ENCODE data around the gene NR5A1.

The NR5A1 gene

DNA sequence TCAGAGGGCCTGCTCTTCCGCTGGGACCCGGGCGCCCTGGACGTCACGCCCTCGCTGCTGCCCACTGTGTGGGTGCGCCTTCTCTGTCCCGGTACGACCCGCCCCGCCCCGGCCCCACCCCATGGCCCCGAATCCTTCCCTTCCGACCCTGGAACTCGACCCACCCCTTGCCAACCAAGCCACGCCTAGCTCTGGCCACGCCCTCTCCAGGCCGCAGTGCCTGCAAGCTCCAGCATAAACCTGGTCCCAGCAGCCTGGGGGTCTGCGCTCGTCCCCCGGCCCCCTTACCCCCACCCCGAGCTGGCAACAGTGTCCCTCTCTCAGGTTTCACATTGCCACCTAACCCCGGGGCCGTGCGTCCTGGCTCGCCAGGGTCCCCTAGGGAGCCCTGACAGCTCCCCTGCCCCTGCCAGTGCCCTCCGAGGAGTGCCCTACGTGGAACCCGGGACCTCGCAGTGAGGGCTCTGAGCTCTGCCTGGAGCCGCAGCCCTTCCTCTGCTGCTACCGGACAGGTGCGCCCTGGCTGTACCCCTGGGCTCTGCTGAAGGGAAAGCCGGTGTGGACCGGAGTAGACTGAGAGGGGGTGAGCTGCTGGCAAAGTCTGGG is 53.5 kb downstream of the NR5A1 start:
- Histone ChIP-seq H3K79me2 (ENCODE audit: control insufficient read depth, low read length) (no peaks in the 10 kb centered on the region), H4K20me1 (ENCODE audit: control insufficient read depth, insufficient read depth, low read depth, low read length) (no peaks in the 10 kb centered on the region), H3K9me3 (ENCODE audit: control insufficient read depth, insufficient read depth, low read length) (no peaks in the 10 kb centered on the region), H3K4me2 (ENCODE audit: low read length) (no peak overlapping the region), H3F3A (ENCODE audit: control insufficient read depth, insufficient read depth) (no peaks in the 10 kb centered on the region), H3K27me3 (ENCODE audit: control insufficient read depth, low read length) (no peaks in the 10 kb centered on the region), H3K4me1 (ENCODE audit: control insufficient read depth, low read length) (no peaks in the 10 kb centered on the region), H3K9me2 (replicated peaks; ENCODE audit: control insufficient read depth, low read length) (no peaks in the 10 kb centered on the region), H3K36me3 (ENCODE audit: control insufficient read depth, low read length) (no peaks in the 10 kb centered on the region), H3K4me3 (ENCODE audit: low read length) (no peak overlapping the region), H3K27ac (ENCODE audit: low read depth, low read length) (no peak overlapping the region)
- no peak for TF ChIP-seq EZH2phosphoT487 (IDR thresholded peaks at IDR 0.05; ENCODE audit: borderline replicate concordance, low read length)
- TF ChIP-seq, protein P1, sequence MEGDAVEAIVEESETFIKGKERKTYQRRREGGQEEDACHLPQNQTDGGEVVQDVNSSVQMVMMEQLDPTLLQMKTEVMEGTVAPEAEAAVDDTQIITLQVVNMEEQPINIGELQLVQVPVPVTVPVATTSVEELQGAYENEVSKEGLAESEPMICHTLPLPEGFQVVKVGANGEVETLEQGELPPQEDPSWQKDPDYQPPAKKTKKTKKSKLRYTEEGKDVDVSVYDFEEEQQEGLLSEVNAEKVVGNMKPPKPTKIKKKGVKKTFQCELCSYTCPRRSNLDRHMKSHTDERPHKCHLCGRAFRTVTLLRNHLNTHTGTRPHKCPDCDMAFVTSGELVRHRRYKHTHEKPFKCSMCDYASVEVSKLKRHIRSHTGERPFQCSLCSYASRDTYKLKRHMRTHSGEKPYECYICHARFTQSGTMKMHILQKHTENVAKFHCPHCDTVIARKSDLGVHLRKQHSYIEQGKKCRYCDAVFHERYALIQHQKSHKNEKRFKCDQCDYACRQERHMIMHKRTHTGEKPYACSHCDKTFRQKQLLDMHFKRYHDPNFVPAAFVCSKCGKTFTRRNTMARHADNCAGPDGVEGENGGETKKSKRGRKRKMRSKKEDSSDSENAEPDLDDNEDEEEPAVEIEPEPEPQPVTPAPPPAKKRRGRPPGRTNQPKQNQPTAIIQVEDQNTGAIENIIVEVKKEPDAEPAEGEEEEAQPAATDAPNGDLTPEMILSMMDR (IDR thresholded peaks at IDR 0.05; ENCODE audit: low read depth, low read length, poor library complexity, severe bottlenecking): no peak

DNA sequence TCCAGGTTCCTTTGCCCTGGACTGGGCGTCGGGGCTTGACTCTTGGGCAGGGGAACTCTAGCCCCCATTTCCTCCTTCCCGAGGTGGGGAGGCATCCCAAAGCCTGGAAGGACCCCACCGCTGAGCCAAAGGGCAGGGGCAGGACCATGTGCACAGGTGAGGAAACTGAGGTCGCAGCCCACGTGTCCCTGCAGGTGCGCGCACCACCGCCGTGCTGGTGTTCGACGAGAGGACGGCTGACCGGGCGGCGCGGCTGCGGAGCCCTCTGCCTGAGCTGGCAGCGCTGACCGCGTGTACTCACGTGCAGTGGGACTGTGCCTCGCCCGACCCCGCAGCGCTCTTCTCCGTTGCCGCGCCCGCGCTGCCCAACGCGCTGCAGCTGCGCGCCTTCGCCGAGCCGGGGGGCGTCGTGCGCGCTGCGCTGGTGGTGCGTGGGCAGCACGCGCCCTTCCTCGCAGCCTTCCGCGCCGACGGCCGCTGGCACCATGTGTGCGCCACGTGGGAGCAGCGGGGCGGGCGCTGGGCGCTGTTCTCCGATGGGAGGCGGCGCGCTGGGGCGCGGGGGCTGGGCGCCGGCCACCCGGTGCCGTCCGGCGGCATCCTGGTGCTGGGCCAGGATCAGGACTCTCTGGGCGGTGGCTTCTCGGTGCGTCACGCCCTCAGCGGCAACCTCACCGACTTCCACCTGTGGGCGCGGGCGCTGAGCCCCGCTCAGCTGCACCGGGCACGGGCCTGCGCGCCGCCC is 54.2 kb downstream of the NR5A1 start:
- Histone ChIP-seq H3K4me3 (ENCODE audit: low read length) (no peak overlapping the region), H3K4me2 (ENCODE audit: low read length) (no peak overlapping the region), H3K27me3 (ENCODE audit: control insufficient read depth, low read length) (no peaks in the 10 kb centered on the region), H3F3A (ENCODE audit: control insufficient read depth, insufficient read depth) (no peaks in the 10 kb centered on the region), H3K36me3 (ENCODE audit: control insufficient read depth, low read length) (no peaks in the 10 kb centered on the region), H3K9me2 (replicated peaks; ENCODE audit: control insufficient read depth, low read length) (no peaks in the 10 kb centered on the region), H4K20me1 (ENCODE audit: control insufficient read depth, insufficient read depth, low read depth, low read length) (no peaks in the 10 kb centered on the region), H3K27ac (ENCODE audit: low read depth, low read length) (no peak overlapping the region), H3K79me2 (ENCODE audit: control insufficient read depth, low read length) (no peaks in the 10 kb centered on the region), H3K9me3 (ENCODE audit: control insufficient read depth, insufficient read depth, low read length) (no peaks in the 10 kb centered on the region), H3K4me1 (ENCODE audit: control insufficient read depth, low read length) (no peaks in the 10 kb centered on the region)
- TF ChIP-seq EZH2phosphoT487 (IDR thresholded peaks at IDR 0.05; ENCODE audit: borderline replicate concordance, low read length): no peak
- TF ChIP-seq, protein P1 (IDR thresholded peaks at IDR 0.05; ENCODE audit: low read depth, low read length, poor library complexity, severe bottlenecking): no peak

DNA sequence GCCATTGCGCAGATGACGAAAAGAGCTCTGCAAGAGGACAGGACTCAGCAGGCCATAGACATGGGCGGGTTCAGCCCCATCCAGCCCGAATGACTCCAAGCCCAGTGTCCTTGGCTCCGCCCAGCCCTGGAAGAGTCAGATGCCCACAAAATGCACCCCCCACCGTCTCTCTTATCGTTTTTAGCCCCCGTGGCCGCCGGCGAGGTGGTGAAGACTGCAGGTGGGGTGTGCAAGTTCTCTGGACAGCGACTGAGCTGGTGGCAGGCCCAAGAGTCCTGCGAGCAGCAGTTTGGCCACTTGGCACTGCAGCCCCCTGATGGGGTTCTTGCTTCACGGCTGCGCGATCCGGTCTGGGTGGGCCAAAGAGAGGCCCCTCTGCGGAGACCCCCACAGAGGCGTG is 54.9 kb downstream of the NR5A1 start:
- Histone ChIP-seq H3F3A (ENCODE audit: control insufficient read depth, insufficient read depth) (no peaks in the 10 kb centered on the region), H3K36me3 (ENCODE audit: control insufficient read depth, low read length) (no peaks in the 10 kb centered on the region), H3K9me3 (ENCODE audit: control insufficient read depth, insufficient read depth, low read length) (no peaks in the 10 kb centered on the region), H3K27ac (ENCODE audit: low read depth, low read length) (no peak overlapping the region), H3K9me2 (replicated peaks; ENCODE audit: control insufficient read depth, low read length) (no peaks in the 10 kb centered on the region), H3K4me1 (ENCODE audit: control insufficient read depth, low read length) (no peaks in the 10 kb centered on the region), H3K4me2 (ENCODE audit: low read length) (no peak overlapping the region), H4K20me1 (ENCODE audit: control insufficient read depth, insufficient read depth, low read depth, low read length) (no peaks in the 10 kb centered on the region), H3K79me2 (ENCODE audit: control insufficient read depth, low read length) (no peaks in the 10 kb centered on the region), H3K27me3 (ENCODE audit: control insufficient read depth, low read length) (no peaks in the 10 kb centered on the region), H3K4me3 (ENCODE audit: low read length) (no peak overlapping the region)
- TF ChIP-seq, protein P1 (IDR thresholded peaks at IDR 0.05; ENCODE audit: low read depth, low read length, poor library complexity, severe bottlenecking): no peak
- no peak for TF ChIP-seq EZH2phosphoT487 (IDR thresholded peaks at IDR 0.05; ENCODE audit: borderline replicate concordance, low read length)

Measured in DOHH2 (cell line).